Neural progenitor cell (in vitro differentiated cells): ENCODE measurements around the gene CRISPLD2. TPM values are rescaled to one million over a fixed set of nuclear protein-coding genes. Genes with fewer than 3 reads are reported as not detected.

Experiments
- DNase-seq: peaks from one replicate; pipeline ENCODE4 v3.0.0-alpha.2; 2016; ENCODE audit warnings: low spot score
- H2AFZ ChIP-seq: fragments of 200-600 bp; sonication (generic); replicated peaks from 2 replicates; pipeline ENCODE4 v1.6.1; 2016; ENCODE audit warnings: antibody characterized with exemption
- H3F3A ChIP-seq: fragments of 200-600 bp; sonication (generic); 2 replicates; pipeline ENCODE4 v1.6.1; 2016; ENCODE audit warnings: antibody characterized with exemption, low read depth
- H3K27ac ChIP-seq: fragments of 200-600 bp; sonication (generic); 2 replicates; pipeline ENCODE4 v1.5.1; 2016; ENCODE audit warnings: mild to moderate bottlenecking
- H3K27me3 ChIP-seq: fragments of 200-600 bp; sonication (generic); 2 replicates; pipeline ENCODE4 v1.6.1; 2016; ENCODE audit warnings: mild to moderate bottlenecking, moderate library complexity
- H3K36me3 ChIP-seq: fragments of 200-600 bp; sonication (generic); 2 replicates; pipeline ENCODE4 v1.5.1; 2016
- H3K4me1 ChIP-seq: fragments of 200-600 bp; sonication (generic); 2 replicates; pipeline ENCODE4 v1.6.1; 2016; ENCODE audit warnings: mixed run types
- H3K4me2 ChIP-seq: fragments of 200-600 bp; sonication (generic); 2 replicates; pipeline ENCODE4 v1.6.1; 2016
- H3K4me3 ChIP-seq: fragments of 200-600 bp; sonication (generic); 2 replicates; pipeline ENCODE4 v1.5.1; 2016
- H3K79me2 ChIP-seq: fragments of 200-600 bp; sonication (generic); 2 replicates; pipeline ENCODE4 v1.6.1; 2016; ENCODE audit warnings: low read depth
- H3K9ac ChIP-seq: fragments of 200-600 bp; sonication (generic); 2 replicates; pipeline ENCODE4 v1.6.1; 2016
- H3K9me3 ChIP-seq: fragments of 200-600 bp; sonication (generic); 2 replicates; pipeline ENCODE4 v1.5.1; 2016; ENCODE audit warnings: low read depth
- H4K20me1 ChIP-seq: fragments of 200-600 bp; sonication (generic); 2 replicates; pipeline ENCODE4 v1.6.1; 2016; ENCODE audit warnings: low read depth
- H3K27ac Mint-ChIP-seq: 3 replicates; pipeline ENCODE4 v1.8.0; 2021; ENCODE audit warnings: mixed read lengths
- H3K27me3 Mint-ChIP-seq: 2 replicates; pipeline ENCODE4 v1.8.0; 2022; ENCODE audit warnings: low read depth, mild to moderate bottlenecking, inconsistent platforms, moderate library complexity, mixed read lengths; ENCODE audit not compliant: insufficient read depth
- H3K36me3 Mint-ChIP-seq: 3 replicates; pipeline ENCODE4 v1.8.0; 2021; ENCODE audit warnings: mixed read lengths
- H3K4me1 Mint-ChIP-seq: 3 replicates; pipeline ENCODE4 v1.8.0; 2021; ENCODE audit warnings: mixed read lengths
- H3K4me3 Mint-ChIP-seq: 3 replicates; pipeline ENCODE4 v1.8.0; 2021; ENCODE audit warnings: mild to moderate bottlenecking, moderate library complexity, mixed read lengths
- H3K9me3 Mint-ChIP-seq: 3 replicates; pipeline ENCODE4 v1.8.0; 2020; ENCODE audit warnings: mixed read lengths
- EZH2 ChIP-seq: fragments of 200-600 bp; sonication (generic); IDR thresholded peaks from 2 replicates; pipeline ENCODE4 v1.6.1; 2017; ENCODE audit warnings: antibody characterized with exemption, mild to moderate bottlenecking, moderate library complexity
- EZH2phosphoT487 ChIP-seq: fragments of 200-600 bp; sonication (generic); IDR thresholded peaks from 2 replicates; pipeline ENCODE4 v1.6.1; 2017; ENCODE audit warnings: antibody characterized with exemption
- total RNA-seq: library from RNA; depleted of rRNA; stranded (reverse); fragments of >200 nt; gene quantifications from 2 replicates; pipeline ENCODE4 v1.2.3, GENCODE V29; 2015; ENCODE audit warnings: low replicate concordance
- TF ChIP-seq, protein P1 (sequence below): fragments of 200-600 bp; sonication (generic); IDR thresholded peaks from 2 replicates; pipeline ENCODE4 v1.5.1; 2017; ENCODE audit warnings: antibody characterized with exemption, mild to moderate bottlenecking

The CRISPLD2 gene
- total RNA-seq, 1 donor from 2014 or later = 0.11 TPM

DNA sequence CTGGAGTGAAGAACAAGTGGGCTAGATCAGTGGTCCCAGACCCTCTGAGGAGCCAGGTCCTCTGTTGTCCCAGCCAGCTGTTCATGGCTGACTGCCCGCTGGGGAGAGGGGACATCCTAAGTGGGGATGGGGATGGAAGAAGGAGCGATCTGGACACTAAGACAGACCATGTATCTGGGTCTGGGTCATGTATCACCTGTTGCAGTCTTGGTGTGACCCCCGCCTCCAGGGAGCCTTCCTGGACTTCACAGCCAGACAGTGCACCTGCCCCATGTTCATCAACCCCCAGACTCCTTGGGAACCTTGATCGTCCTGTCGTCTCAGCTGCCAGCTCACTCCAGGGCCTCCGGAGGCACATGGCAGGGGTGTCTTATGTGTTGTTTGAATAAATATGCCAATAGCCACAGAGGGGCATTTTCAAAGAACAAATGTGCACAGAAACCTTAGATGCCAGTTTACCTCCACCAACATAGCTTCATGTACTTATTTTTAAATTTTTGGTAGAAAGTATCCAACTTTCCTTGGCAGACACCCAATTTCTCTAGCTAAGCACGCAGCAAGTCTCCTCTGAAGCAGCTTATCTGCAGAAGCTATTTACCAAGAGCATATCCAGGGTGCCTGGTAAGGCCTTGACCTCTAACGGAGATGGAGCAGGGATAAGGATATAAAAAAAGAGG, 43.2 kb downstream of the CRISPLD2 start:
- Histone ChIP-seq H3F3A (no peaks in the 10 kb centered on the region), H2AFZ (no peak overlapping the region), H3K27ac (no peak overlapping the region), H3K9me3 (no peaks in the 10 kb centered on the region), H3K27me3 (no peaks in the 10 kb centered on the region), H4K20me1 (no peaks in the 10 kb centered on the region), H3K4me2 (no peak overlapping the region), H3K4me1 (peaks cover 4% of the 10 kb centered on the region), H3K79me2 (no peaks in the 10 kb centered on the region), H3K36me3 (no peaks in the 10 kb centered on the region), H3K9ac (no peak overlapping the region), H3K4me3 (no peak overlapping the region)
- TF ChIP-seq EZH2phosphoT487 = no peak
- TF ChIP-seq, protein P1, sequence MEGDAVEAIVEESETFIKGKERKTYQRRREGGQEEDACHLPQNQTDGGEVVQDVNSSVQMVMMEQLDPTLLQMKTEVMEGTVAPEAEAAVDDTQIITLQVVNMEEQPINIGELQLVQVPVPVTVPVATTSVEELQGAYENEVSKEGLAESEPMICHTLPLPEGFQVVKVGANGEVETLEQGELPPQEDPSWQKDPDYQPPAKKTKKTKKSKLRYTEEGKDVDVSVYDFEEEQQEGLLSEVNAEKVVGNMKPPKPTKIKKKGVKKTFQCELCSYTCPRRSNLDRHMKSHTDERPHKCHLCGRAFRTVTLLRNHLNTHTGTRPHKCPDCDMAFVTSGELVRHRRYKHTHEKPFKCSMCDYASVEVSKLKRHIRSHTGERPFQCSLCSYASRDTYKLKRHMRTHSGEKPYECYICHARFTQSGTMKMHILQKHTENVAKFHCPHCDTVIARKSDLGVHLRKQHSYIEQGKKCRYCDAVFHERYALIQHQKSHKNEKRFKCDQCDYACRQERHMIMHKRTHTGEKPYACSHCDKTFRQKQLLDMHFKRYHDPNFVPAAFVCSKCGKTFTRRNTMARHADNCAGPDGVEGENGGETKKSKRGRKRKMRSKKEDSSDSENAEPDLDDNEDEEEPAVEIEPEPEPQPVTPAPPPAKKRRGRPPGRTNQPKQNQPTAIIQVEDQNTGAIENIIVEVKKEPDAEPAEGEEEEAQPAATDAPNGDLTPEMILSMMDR = no peak
- TF ChIP-seq EZH2 = no peak
- peaks cover 8% of the 10 kb centered on the region for H3K4me1 Mint-ChIP-seq
- no peak overlapping the region for H3K4me3 Mint-ChIP-seq
- peaks cover 5% of the 10 kb centered on the region for H3K27me3 Mint-ChIP-seq
- no peak for DNase-seq
- no peak overlapping the region for H3K27ac Mint-ChIP-seq
- H3K9me3 Mint-ChIP-seq = peaks cover 18% of the 10 kb centered on the region
- peaks cover 2% of the 10 kb centered on the region for H3K36me3 Mint-ChIP-seq

DNA sequence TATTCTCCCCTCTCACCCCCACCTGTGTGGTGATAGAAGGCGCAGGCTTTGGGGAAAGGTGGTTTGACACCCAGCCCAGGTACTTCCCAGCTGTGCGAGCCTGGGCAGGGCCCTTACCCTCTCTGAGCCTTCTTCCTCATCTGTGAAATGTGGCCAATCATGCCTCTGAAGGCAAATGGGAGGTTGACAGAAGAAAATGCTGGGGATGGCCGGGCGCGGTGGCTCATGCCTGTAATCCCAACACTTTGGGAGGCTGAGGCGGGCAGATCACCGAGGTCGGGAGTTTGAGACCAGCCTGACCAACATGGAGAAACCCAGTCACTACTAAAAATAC, 43.7 kb downstream of the CRISPLD2 start:
- Mint-ChIP-seq H3K4me1 (peaks cover 13% of the 10 kb centered on the region), H3K27ac (no peak overlapping the region), H3K27me3 (peaks cover 6% of the 10 kb centered on the region), H3K4me3 (no peak overlapping the region), H3K9me3 (peaks cover 18% of the 10 kb centered on the region), H3K36me3 (peaks cover 2% of the 10 kb centered on the region)
- no peak overlapping the region for H3K4me2 ChIP-seq
- DNase-seq = no peak
- H3K9ac ChIP-seq = no peak overlapping the region
- H4K20me1 ChIP-seq = no peaks in the 10 kb centered on the region
- H3K4me1 ChIP-seq = peaks cover 7% of the 10 kb centered on the region
- H3K4me3 ChIP-seq = no peak overlapping the region
- H3K9me3 ChIP-seq = no peaks in the 10 kb centered on the region
- H3K79me2 ChIP-seq = no peaks in the 10 kb centered on the region
- H3F3A ChIP-seq = no peaks in the 10 kb centered on the region
- H3K27me3 ChIP-seq = no peaks in the 10 kb centered on the region
- no peaks in the 10 kb centered on the region for H3K36me3 ChIP-seq
- no peak overlapping the region for H3K27ac ChIP-seq
- TF ChIP-seq EZH2 (no peak), EZH2phosphoT487 (no peak)
- TF ChIP-seq, protein P1 = no peak
- H2AFZ ChIP-seq = no peak overlapping the region

DNA sequence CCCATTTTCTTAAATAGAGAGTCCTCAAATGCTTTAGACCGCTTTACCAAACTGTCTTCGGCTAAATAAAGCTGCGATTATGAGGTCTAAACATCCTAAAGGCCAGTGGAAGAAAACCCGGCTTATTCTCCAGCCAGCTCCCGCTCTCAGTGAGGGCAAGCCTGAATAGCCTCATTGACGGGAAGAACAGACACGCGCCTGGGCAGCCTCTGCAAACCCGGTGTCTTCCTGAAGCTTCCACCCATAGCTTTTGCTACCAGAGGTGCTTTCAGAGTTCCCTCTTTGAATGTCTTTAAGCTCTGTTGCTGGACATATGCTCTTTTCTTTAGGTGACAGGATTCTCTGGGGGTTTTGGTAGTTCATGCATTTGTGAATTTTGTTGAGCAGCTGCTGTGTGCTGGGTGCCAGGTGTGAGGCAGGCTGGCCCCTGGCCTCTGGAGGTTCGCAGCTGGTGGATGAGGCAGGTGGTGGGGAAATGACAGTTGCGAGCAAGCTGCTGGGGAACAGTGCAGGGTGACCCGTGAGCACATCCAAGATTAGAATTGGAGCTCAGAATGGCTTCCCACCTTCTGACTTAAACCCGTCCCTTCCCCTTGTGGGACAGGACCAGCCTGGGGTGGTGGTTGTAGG, 44.7 kb downstream of the CRISPLD2 start:
- H3K4me3 Mint-ChIP-seq = no peak overlapping the region
- no peaks in the 10 kb centered on the region for H4K20me1 ChIP-seq
- no peaks in the 10 kb centered on the region for H3K9me3 ChIP-seq
- no peaks in the 10 kb centered on the region for H3K79me2 ChIP-seq
- no peak overlapping the region for H3K9ac ChIP-seq
- DNase-seq = no peak
- H3K27me3 ChIP-seq = no peaks in the 10 kb centered on the region
- H3K4me3 ChIP-seq = no peak overlapping the region
- H3K4me1 Mint-ChIP-seq = peaks cover 13% of the 10 kb centered on the region
- TF ChIP-seq, protein P1 = no peak
- no peak for TF ChIP-seq EZH2
- TF ChIP-seq EZH2phosphoT487 = no peak
- H3K9me3 Mint-ChIP-seq = peaks cover 17% of the 10 kb centered on the region
- peaks cover 2% of the 10 kb centered on the region for H3K36me3 Mint-ChIP-seq
- no peaks in the 10 kb centered on the region for H3F3A ChIP-seq
- H3K27ac ChIP-seq = no peak overlapping the region
- no peak overlapping the region for H2AFZ ChIP-seq
- no peaks in the 10 kb centered on the region for H3K36me3 ChIP-seq
- peak overlapping the region; percentile 50 for H3K27ac Mint-ChIP-seq
- H3K4me2 ChIP-seq = no peak overlapping the region
- peaks cover 7% of the 10 kb centered on the region for H3K4me1 ChIP-seq
- peaks cover 6% of the 10 kb centered on the region for H3K27me3 Mint-ChIP-seq
